NCI-H1417 treated with DMSO at 0.1 percent for 48 hours (cell line): Measurements from ENCODE around the gene ANTKMT.
"Not testable (repeated sequence)": the region's sequence is repeated elsewhere in the genome, so short reads cannot be mapped to it uniquely, and the experiment has no call there.

ENCODE experiments used
- DNase-seq: peaks from one replicate; lab custom pipeline; 2025; lab: John Stamatoyannopoulos, UW

ANTKMT gene

DNA sequence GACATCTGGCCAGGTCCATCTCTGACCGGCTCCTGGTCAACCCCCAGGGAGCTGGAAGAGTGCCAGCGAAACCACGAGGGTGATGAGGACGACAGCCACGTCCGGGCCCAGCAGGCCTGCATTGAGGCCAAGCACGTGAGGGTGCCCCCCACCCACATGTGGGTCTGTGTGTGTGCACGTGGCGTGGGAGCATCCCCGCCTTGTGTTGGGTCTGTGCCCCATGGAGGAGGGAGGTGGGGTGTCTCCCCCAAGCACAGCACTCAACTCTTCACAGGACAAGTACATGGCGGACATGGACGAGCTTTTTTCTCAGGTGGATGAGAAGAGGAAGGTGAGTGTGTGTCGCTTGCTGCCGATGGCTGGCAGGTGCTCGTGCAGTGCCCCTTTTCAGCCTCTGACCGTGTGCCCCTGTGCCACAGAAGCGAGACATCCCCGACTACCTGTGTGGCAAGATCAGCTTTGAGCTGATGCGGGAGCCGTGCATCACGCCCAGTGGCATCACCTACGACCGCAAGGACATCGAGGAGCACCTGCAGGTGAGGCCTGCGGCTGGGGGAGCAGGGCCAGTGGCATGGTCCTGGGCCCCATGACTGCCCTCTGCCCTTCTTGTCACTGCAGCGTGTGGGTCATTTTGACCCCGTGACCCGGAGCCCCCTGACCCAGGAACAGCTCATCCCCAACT lies 39.1 kb upstream of the ANTKMT start:
- DNase-seq: no peak

- DNase-seq: no peak
These were observed 38.2 kb upstream of the ANTKMT start for GRCh38 chr16:682493-683395.

DNA sequence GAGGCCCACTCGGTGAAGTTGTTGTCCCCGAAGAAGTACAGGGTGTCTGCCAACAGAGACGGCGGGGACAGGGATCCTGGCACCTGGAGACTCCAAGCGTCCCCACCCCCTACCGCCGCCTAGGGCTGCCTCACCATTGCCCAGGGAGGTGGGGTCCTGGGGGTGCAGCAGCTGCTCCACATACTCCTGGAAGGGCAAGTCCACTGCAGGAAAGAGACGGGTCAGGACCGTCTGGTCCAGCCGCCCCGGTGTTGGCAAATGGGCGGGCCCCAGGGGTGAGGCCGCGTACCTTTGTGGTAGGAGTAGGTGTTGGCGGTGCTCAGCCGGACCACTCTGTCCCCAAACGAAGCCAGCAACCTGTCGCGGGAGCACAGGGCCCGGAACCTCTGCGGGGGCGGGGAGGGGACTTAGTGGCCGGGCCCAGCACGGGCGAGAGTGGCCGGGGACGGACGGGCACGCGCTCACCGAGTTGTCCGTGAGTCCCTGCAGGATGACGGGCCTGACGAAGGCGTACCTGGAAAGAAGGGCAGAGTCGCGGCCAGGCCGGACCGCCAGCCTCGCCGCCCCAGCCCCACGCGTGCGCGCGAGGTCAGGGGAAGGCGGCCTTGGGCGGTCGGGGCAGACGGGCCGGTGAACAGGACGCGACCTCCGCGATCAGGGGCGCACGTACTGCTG lies 37.4 kb upstream of the ANTKMT start:
- no peak for DNase-seq

- DNase-seq: peak; percentile 56
These were observed 36.7 kb upstream of the ANTKMT start, which contains the start of gene JMJD8 for GRCh38 chr16:684071-684794. Gene JMJD8 (minus strand): TSS chr16:684334. CDS start chr16:684319, 15 bp downstream.

DNA sequence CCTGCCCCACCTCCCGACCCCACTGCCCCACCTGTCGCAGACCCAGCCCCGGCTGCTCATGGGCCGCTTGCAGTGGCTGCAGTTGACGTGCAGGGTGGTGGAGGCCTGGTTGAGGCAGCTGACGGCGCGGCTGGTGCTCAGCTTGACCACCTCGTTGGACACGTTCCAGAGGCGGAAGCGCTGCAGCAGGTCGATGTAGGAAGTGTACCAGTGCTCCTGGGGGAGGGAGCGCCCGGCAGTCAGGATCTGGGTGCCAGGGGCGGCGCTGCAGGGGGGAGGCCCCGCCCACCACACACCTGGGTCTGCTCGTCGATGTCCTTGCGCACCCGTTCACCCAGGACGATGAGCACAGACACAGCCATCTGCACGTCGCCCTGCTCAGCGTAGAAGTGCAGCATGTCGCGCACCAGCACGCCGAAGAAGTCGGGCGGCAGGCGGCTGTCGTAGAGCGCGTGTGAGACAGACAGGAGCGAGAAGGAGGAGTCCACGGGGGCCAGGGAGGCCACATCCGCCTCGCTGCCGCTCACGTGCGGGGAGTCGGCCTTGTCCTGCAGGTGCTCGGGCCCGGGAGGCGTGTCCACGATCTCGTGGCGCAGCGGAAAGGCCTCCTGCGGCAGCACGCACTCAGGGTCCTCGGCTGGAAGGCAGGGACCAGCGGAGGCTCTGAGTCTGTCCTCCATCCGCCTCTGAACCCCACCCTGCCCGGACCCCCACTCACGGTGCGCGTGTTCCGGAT lies 35.8 kb upstream of the ANTKMT start:
- DNase-seq: peak; percentile 59

- DNase-seq: no peak
These were observed 35.0 kb upstream of the ANTKMT start for GRCh38 chr16:685967-686366.

- DNase-seq: no peak
These were observed 34.3 kb upstream of the ANTKMT start for GRCh38 chr16:686459-687260.

GRCh38 chr16:687499-687898 lies 33.4 kb upstream of the ANTKMT start:
- DNase-seq: no peak

GRCh38 chr16:689175-689897 lies 31.6 kb upstream of the ANTKMT start:
- no peak for DNase-seq

GRCh38 chr16:691242-691641 lies 29.7 kb upstream of the ANTKMT start:
- not testable (repeated sequence) for DNase-seq

- DNase-seq: no peak
These were observed 28.4 kb upstream of the ANTKMT start for GRCh38 chr16:692356-693108.

DNA sequence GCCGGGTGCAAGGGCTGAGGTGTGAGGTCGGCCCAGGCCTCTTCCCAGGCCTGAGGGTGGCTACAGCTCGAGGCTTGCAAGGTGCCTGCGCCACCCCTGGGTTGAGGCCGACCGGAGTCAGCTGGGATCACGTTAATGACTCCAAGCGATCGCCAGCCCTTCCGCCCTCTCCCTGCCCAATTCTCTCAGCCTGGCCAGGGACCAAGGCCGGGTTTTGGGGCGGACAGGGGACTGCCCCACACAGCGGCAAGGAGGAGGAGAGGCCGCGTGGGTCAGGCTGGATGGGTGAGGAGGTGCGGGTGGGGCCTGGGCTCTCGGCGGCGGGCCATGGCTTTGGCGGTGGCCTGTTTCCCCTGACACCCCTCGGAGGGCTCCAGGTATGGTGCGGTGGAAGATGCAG lies 27.6 kb upstream of the ANTKMT start:
- no peak for DNase-seq

DNA sequence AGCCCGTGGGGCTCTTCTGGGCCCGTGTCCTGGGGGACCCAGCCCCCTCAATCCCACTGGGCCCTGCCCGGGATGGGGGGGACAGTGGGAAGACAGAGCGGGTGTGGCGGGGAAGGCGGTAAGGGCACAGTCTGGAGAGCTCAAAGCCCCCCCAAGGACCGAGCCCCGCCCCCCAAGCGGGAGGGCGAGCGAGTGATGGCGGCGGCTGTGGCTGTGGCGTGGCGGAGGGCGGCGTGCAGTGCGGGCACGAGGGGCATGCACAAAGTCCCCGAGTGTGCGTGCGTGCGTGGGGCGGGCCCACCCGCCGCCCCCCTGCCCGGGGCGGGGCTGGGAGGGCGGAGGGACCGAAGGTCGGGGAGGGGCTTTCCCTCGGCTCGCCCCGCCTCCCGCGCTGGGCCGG lies 27.2 kb upstream of the ANTKMT start:
- no peak for DNase-seq

GRCh38 chr16:694187-694862 lies 26.6 kb upstream of the ANTKMT start:
- DNase-seq: no peak

DNA sequence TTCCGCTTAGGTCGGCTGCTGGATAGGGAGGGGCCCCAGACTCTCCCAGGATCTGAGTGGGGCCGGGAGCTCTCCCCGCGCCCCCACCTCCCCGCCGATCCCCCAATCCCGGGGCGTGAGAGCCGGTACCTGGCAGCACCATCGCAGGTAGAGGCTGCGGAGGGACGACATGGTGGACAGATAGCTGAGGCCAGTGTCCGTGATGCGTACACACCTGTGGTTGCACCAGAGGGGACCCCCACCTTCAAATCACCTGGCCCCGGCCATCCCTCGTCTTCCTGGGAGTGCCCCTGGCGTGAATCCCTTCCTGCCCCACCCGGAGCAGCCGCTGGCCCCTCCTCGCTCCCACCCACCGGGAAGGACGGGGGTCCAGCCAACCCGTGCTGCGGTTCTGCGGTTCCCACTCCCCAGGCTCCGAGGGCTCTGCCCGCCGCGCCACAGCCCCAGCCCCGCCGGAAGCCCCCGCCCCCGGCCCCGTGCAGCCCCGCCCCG lies 26.0 kb upstream of the ANTKMT start:
- DNase-seq: no peak

- DNase-seq: peak; percentile 54
These were observed 25.4 kb upstream of the ANTKMT start for GRCh38 chr16:695355-696089.

- no peak for DNase-seq
These were observed 21.9 kb upstream of the ANTKMT start for GRCh38 chr16:698911-699671.
